GM12864 (cell line): ENCODE data around the gene TMEM255B.
"Not testable (repeated sequence)": the region's sequence is repeated elsewhere in the genome, so short reads cannot be mapped to it uniquely, and the experiment has no call there.

Experiments
- DNase-seq: peaks from one replicate; pipeline ENCODE4 v3.0.0-alpha.2; 2011; ENCODE audit warnings: low read depth
- H3K4me3 ChIP-seq: 2 replicates; pipeline ENCODE4 v1.5.1; 2011; ENCODE audit warnings: mild to moderate bottlenecking, low read depth, low read length, control low read depth
- TF ChIP-seq, protein P1 (sequence below): IDR thresholded peaks from 2 replicates; pipeline ENCODE4 v1.5.1; 2011; ENCODE audit warnings: low read depth, mild to moderate bottlenecking, moderate library complexity, low read length, control low read depth, inconsistent platforms; ENCODE audit errors: missing control alignments

TMEM255B gene

GRCh38 chr13:113758651-113759524, at the start of gene TMEM255B:
Gene TMEM255B (plus strand): TSS chr13:113759226. CDS start chr13:113759270, 44 bp downstream.
- TF ChIP-seq, protein P1, sequence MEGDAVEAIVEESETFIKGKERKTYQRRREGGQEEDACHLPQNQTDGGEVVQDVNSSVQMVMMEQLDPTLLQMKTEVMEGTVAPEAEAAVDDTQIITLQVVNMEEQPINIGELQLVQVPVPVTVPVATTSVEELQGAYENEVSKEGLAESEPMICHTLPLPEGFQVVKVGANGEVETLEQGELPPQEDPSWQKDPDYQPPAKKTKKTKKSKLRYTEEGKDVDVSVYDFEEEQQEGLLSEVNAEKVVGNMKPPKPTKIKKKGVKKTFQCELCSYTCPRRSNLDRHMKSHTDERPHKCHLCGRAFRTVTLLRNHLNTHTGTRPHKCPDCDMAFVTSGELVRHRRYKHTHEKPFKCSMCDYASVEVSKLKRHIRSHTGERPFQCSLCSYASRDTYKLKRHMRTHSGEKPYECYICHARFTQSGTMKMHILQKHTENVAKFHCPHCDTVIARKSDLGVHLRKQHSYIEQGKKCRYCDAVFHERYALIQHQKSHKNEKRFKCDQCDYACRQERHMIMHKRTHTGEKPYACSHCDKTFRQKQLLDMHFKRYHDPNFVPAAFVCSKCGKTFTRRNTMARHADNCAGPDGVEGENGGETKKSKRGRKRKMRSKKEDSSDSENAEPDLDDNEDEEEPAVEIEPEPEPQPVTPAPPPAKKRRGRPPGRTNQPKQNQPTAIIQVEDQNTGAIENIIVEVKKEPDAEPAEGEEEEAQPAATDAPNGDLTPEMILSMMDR = peak; percentile 14
- DNase-seq = no peak
- H3K4me3 ChIP-seq = peak within 1 kb of the TSS; percentile 60

GRCh38 chr13:113722921-113723320, 36.1 kb upstream of the TMEM255B start:
- TF ChIP-seq, protein P1 = no peak
- DNase-seq = no peak
- H3K4me3 ChIP-seq = no peak overlapping the region

DNA sequence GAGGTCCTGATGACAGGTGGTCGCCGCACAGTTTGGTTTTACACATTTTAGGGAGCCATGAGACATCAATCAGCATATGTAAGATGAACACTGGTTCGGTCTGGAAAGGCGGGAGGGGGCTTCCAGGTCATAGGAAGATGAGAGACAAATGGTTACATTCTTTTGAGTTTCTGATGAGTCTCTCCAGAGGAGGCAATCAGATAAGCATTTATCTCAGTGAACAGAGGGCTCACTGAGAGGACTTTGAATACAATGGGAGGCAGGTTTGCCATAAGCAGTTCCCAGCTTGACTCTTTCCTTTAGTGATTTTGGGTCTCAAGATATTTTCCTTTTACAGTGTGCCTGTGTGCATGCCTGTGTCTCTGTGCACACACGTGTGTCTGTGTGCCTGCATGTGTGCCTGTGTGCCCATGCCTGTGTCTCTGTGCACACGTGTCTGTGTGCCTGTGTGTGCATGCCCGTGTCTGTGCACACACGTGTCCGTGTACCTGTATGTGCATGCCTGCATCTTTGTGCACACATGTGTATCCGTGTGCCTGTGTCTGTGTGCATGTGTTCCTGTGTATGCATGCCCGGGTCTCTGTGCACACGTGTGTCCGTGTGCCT, 35.5 kb upstream of the TMEM255B start:
- DNase-seq = no peak
- TF ChIP-seq, protein P1 = no peak
- H3K4me3 ChIP-seq = no peak overlapping the region

GRCh38 chr13:113724016-113724758, 34.8 kb upstream of the TMEM255B start:
- no peak overlapping the region for H3K4me3 ChIP-seq
- TF ChIP-seq, protein P1 = no peak
- DNase-seq = no peak

DNA sequence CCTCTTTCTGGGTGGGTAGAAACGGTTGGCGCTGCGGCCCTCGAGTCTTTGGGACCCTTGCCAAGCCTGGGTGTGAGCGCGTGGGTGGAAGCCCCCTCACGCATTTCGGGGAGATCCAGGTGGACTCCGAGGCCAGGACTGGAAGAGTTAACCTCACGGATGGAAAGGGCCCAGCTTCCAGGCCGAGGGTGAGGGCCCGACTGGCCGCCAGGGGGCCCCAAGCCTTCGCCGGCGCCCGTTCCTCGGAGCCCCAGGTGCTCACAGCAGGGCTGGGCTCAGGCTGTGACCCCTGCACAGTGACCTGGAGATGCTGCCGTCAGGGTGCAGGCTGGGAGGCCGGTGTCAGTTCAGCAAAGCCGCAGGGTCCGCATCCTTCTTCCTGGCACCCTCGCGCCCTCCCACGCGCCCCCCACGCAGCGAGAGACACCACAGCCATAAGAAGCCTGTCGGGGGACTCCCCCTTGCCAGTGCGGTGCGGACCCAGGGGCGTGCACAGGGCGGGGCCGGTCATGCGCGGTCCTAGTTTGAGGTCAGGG, 34.2 kb upstream of the TMEM255B start:
- H3K4me3 ChIP-seq = peak overlapping the region; percentile 21; the same call in 1 of the 2 replicates
- no peak for DNase-seq
- TF ChIP-seq, protein P1 = peak; percentile 76

GRCh38 chr13:113725329-113726105, 33.5 kb upstream of the TMEM255B start:
- H3K4me3 ChIP-seq, DNase-seq: not testable (repeated sequence)

GRCh38 chr13:113726106-113726821, 32.8 kb upstream of the TMEM255B start:
- not testable (repeated sequence) for H3K4me3 ChIP-seq, DNase-seq
